Measurements from ENCODE around the gene IGF2. TPM values are rescaled to one million over a fixed set of nuclear protein-coding genes. Genes with fewer than 3 reads are reported as not detected.

IGF2 gene
- total RNA-seq, 4 donors from 2014 or later: 9.9 to 26.6 (median 18.1) TPM

- DNase-seq: no peak
- intact Hi-C loops (cut with DNase I): no loop called here
- Histone ChIP-seq H3K36me3 (no peaks in the 10 kb centered on the region), H3K4me1 (no peaks in the 10 kb centered on the region), H3K27ac (no peak overlapping the region), H3K9me3 (no peaks in the 10 kb centered on the region), H3K27me3 (no peaks in the 10 kb centered on the region), H3K4me3 (replicated peaks in 1 of 3) (no peak overlapping the region)
- no peak for TF ChIP-seq POLR2A (IDR thresholded peaks at IDR 0.05)
- TF ChIP-seq CTCF (IDR thresholded peaks at IDR 0.05): no peak
- 86 to 100% methylated on average over 4 of the region's 4 CpGs for WGBS, 2 donors
Measured at GRCh38 chr11:2107521-2107920, 31.7 kb downstream of the IGF2 start.

- Histone ChIP-seq H3K4me1 (no peaks in the 10 kb centered on the region), H3K36me3 (no peaks in the 10 kb centered on the region), H3K27ac (no peak overlapping the region), H3K4me3 (replicated peaks in 1 of 3) (no peak overlapping the region), H3K27me3 (no peaks in the 10 kb centered on the region), H3K9me3 (no peaks in the 10 kb centered on the region)
- no peak for DNase-seq
- intact Hi-C loops (cut with DNase I): no loop called here
- WGBS, 2 donors: 92 to 98% methylated on average over 1 of the region's 1 CpG
- TF ChIP-seq CTCF (IDR thresholded peaks at IDR 0.05): no peak
Measured at GRCh38 chr11:2106583-2107209, 32.5 kb downstream of the IGF2 start.

- TF ChIP-seq POLR2A (IDR thresholded peaks at IDR 0.05) (no peak), CTCF (IDR thresholded peaks at IDR 0.05) (no peak)
- Histone ChIP-seq H3K36me3 (no peaks in the 10 kb centered on the region), H3K4me1 (peaks cover 0 to 3% of the 10 kb centered on the region in 2 donors), H3K9me3 (no peaks in the 10 kb centered on the region), H3K4me3 (replicated peaks in 1 of 3) (no peak overlapping the region), H3K27me3 (no peaks in the 10 kb centered on the region), H3K27ac (no peak overlapping the region)
- DNase-seq: no peak
- WGBS, 2 donors: 84 to 91% methylated on average over 7 of the region's 7 CpGs
- intact Hi-C loops (cut with DNase I): no loop called here
Measured at GRCh38 chr11:2105511-2105910, 33.7 kb downstream of the IGF2 start.

GRCh38 chr11:2104524-2105440, 34.4 kb downstream of the IGF2 start:
- H3K36me3 ChIP-seq: no peaks in the 10 kb centered on the region
- no peak for TF ChIP-seq CTCF (IDR thresholded peaks at IDR 0.05)
- TF ChIP-seq POLR2A (IDR thresholded peaks at IDR 0.05): no peak
- no peak overlapping the region for H3K4me3 ChIP-seq (replicated peaks in 1 of 3)
- DNase-seq: no peak
- intact Hi-C loops (cut with DNase I): no loop called here
- H3K27ac ChIP-seq: no peak overlapping the region
- peaks cover 0 to 11% of the 10 kb centered on the region in 2 donors for H3K4me1 ChIP-seq
- H3K9me3 ChIP-seq: no peaks in the 10 kb centered on the region
- no peaks in the 10 kb centered on the region for H3K27me3 ChIP-seq
- 91% methylated on average over 16 of the region's 18 CpGs for WGBS, 2 donors

Measured in thyroid gland (tissue), 4 donors.